ENCODE measurements around the gene KCNMB1.

Gene KCNMB1, protein sequence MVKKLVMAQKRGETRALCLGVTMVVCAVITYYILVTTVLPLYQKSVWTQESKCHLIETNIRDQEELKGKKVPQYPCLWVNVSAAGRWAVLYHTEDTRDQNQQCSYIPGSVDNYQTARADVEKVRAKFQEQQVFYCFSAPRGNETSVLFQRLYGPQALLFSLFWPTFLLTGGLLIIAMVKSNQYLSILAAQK

DNA sequence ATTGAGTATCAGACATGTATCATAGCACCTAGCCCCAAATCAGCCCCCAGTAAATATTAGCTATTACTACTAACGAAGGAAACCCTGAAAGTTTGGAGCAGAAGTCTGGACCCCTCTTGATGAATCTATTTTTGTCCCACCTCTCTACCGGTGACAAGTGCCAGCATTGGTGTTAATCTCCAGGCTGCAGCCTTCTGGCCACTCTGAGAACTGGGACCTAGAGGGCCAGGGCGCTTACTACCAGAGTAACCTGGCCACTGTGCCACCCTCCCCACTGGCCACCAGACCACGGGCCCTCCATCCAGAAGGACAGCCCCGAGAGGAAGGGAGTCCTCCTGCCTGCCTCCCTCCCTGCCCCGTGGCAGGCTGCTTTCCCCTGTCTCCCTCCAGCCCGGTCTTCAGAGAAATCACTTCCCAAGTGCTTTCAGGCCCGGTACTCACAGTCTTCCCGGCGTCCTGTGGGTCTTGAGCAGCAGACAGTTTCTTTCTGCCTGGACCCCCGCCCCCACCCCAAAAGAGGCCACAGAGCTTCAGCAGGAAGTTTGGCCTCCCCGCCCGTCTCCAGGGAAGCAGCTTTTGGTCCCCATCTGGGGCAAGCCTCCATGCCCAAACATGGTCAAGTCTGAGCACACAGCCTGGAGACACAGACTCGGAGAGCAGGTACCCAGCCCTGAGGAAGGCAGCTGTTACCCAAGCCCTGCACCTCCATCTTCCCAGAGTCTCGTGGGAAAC lies at the start of gene KCNMB1:
TSS of gene KCNMB1 (minus strand) at position 550 of the 732 bp plus-strand sequence. CDS start 3,920 bp downstream, outside the sequence.
- DNase-seq (ENCODE audit: low read depth in 3 of 3): no peak

DNA sequence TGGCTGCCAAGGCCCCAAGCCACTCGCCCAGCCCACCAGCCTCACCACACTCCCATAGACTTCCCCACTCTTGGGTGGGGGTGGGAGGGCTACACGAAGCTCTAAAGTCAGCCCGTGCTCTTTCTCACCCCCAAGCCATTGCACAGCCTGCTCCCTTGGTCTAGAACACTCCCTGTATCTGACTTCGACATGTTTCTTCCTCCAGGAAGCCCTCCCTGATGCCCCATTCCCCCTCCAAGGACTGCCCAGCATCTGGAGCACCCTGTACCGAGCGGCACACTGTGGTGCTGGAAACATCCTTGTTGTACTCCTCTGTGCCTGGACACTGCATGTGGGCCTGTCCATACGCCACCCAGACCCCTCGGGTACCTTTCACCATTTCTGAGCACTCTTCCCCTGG lies 49.4 kb upstream of the KCNMB1 start:
- DNase-seq (ENCODE audit: low read depth in 3 of 3): no peak

DNA sequence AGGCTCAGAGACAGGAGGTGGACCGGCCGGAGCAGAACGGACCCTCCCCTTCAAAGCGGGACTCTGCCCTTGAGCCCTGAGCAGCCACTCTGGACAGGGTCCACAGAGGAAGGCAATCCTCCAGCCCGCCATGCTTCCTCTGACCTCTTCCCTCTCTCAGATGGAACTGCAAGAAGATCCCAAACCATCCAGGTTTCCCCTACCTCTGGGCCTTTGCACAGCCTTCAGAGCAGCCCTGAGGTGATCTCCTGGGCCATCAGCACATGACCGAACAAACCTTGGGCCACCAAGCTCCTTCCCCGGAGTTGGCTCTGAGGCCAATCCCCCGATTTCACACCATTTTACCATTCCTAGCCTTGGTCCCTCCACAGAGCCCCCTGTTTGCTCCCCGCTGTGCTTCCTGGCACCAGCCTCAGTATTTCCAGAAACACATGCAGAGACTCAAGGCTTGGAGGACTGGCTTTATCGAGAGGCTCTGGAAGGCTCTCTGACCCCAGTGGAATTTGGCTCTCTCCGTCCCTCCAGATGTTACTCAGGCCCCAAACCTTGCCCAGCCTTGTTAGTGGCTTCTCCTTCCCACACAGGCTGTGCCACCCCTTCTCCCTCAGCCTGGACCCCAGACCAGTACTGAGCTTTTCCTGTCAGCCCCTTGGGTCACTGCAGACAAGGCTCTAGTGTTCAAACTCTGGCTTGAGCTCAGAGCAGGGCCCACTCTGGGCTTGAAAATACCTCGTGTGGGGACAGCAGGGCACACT lies 48.6 kb upstream of the KCNMB1 start:
- no peak for DNase-seq (ENCODE audit: low read depth in 3 of 3)

DNA sequence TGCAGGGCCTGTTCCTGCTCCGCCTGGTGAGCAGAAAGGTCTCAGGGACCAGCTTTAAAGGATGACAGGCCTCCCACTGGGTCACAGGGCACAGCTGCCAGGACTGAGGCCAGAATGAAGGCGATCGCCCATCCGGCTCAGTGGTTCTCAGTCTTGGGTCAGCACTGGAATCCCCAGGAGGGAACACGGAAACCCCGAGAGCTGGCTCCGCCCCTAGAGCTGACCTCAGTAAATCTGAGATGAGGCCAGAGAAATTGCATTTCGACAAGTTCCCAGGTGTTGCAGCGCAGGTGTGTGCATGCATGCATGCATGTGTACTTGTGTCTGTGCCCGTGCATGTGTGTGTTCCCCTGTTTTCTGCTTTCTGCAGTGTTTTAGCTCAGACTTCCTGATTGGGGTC lies 47.2 kb upstream of the KCNMB1 start:
- DNase-seq (ENCODE audit: low read depth in 3 of 3): no peak

DNA sequence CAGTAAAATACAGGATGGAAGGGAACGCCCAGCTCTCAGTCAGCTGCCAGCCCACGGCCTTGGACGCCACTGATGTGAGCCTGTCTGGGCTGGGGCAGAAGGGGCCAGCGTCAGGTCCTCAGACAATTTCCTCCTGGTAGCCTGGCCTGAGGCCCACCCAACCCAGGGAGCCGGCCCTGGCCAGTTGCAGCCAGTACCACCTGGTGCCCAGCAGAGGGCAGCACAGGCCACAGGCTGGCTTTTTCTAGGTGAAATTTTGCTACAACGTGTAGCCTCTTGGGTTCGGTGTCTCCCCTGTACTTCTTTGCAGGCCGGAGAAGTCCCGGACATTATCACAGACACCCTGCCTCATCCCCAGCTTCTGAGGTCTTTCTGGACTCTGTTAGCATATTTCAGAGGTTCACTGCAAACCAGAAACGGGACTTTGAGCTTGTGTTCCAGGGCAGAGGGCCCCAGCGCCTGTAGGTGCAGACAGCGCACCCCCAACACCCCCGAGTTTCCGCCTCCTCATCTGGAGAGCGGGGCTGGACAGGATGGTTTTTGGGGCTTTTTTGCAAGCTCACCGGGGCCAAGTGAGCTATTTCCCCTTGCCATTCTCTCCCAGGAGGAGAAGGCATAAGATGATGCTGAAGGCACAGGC lies 45.9 kb upstream of the KCNMB1 start:
- DNase-seq (ENCODE audit: low read depth in 3 of 3): peak; percentile 30 to 59 (median 46)

DNA sequence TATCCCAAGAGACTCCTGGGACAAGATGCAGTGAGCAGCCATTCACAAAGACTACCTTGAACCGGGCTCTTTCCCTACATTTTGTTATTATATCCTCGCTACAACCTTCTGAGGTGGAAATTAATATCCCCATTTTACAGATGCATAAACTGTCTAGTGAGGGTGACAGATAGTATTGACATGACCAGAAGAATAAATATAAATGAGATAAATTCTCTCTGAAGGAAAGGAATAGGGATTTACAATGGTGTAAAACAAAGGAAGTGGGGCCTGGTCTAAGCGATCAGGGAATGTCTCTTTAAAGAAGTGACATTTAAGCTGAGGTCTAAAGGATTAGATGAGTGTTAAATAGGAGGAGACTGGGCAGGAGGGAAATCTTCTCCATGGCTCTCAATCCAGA lies 43.5 kb upstream of the KCNMB1 start:
- DNase-seq (ENCODE audit: low read depth in 3 of 3): no peak

DNA sequence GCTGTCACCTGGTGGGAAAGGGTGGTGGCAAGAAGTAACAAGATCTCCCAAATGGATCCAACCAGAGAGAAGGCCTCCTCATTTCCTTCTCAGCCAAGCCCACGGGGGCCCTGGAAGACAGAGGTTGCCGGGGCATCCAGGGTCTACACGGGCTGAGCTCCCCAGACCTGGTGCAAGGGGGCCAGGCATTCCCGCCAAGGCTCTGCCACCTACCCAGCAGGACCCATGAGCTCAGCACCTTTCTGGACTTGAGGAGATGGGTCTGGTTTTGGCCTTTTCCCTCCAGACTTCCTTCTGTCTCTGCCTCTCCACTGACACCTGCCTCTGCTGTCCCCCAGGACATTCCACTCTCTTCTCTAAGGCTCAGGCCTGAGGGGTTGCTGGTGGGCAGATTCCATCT lies 42.4 kb upstream of the KCNMB1 start:
- no peak for DNase-seq (ENCODE audit: low read depth in 3 of 3)

DNA sequence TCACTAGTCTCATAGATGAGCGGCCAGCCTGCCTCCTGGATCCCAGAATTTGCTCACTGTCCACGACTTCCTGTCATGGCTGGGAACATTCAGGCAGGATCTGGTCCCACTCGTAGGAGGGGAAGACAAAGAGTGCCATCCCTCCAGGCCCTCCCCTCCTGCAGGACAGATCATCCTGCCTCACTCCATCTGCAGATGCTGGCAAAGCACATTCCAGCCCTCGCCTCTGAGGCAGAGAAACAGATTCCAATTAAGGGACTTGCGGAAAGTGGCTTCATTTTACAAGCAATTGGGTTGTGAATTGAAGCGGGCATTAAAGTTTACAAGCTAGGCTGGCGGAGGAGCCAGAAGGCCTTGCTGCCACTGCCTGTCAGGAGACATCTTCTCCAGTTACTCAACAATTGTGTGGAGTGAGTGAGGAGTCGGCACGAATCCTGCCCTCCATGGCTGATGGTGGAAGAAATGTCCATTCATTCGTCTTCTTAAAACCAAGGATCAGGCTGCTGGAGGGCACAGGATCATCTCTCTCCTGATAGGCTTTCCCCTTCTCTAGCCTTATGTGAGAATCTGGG lies 41.8 kb upstream of the KCNMB1 start:
- no peak for DNase-seq (ENCODE audit: low read depth in 3 of 3)

DNA sequence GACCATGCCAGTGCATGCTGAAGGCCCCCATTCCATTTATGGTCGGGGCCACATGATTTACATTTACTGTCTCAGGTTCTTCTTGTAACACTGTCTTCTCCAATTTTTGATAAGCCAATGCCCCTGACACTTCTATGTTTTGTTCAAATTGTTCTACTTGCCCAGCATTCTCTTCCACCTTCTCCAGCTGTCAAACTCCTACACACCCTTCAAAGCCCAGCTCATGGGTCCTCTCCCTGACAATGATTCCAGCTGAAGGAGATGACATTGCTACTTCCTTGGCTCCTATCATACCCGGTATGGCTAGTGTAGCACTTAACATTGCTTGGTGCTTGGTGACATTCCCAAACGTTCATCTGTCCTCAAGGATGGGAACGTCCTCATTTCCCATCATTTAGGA lies 41.1 kb upstream of the KCNMB1 start:
- DNase-seq (ENCODE audit: low read depth in 3 of 3): no peak

DNA sequence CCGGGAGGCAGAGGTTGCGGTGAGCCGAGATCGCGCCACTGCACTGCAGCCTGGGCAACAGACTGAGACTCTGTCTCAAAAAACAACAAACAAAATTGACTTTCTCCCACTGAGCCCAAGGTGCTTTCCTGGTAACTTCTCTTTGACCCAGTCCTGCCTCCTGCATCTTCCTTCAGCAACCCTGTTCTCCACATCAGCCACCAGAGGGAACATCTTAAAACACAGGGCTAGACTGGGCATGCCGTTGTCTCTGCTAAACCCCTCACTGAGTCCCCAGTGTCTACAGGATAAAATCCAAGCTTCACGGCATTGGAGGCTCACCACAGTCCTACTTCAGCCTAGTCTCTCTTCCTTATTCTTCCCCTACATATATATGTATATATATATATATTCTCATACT lies 39.8 kb upstream of the KCNMB1 start:
- DNase-seq (ENCODE audit: low read depth in 3 of 3): no peak

DNA sequence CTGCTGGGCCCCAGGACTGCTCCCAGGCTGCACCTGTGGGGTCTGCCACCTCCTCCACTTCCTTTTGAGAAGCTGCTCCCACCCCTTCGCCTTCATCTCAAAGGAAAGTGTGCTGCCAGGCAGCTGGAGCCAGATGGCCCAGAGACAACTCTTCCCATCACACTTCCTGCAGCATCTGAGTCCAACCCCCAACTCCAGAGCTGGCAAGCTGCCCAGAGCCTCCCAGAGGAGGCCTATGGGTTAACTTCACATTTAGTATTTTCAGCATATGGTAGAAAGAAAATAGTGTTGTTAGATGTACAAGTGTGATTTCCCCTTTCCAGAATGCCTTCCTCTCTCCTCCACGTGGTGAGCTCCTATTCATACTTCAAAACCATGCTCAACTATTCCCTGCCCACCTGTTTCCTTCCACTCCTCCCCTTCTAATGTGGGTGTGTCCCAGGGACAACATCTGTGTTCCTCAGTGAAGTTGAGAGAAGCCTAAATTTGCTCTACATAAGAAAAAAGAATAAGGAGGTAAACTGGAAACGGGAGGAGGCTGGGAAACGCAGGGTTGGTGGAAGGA lies 38.6 kb upstream of the KCNMB1 start:
- DNase-seq (ENCODE audit: low read depth in 3 of 3): no peak

DNA sequence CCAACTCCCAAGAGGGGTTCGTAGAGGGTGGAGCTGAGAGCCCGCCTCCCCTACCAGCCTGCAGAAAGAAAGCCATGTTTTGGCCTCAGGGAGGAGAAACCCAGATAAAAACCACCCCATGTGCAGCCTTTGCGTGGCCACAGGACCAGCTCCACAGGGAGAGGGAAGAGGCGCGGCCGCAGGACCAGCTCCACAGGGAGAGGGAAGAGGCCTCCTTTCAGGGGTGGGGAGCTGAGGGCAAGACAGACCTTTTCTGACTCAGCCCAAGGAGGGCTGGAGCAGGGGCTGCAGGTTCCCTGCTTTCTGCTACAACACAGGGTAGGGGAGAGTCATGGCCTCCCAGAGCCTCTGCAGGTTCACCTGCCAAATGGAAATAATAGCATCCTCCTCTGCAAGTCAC lies 37.6 kb upstream of the KCNMB1 start:
- no peak for DNase-seq (ENCODE audit: low read depth in 3 of 3)

DNA sequence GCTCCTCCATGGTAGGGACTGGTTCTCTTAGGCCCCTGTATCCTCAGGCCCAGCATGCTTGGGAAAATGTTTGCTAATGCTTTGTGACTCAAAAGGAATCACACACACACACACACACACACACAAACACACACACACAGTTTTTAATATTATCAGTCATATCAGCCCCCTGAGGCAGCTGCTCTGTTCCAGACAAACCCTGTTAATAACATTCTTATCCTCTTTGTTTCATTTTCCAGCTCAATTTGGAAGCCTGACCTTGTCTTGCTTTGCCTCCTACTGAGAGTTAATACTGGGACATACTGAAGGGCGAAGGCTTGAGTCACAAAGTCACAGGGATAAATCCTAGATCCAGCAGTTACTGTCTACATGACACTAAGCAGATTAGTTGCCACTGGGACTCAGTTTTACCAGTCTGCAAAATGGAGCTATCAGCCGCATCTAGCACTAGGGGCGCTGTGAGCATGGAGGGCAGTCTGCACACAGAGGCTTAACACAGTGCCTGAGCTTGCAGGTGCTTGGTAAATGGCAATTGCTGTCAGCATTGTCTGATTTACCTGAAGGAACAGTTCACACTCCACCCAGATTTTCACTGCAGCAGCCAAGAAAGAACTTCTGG lies 37.1 kb upstream of the KCNMB1 start:
- no peak for DNase-seq (ENCODE audit: low read depth in 3 of 3)

DNA sequence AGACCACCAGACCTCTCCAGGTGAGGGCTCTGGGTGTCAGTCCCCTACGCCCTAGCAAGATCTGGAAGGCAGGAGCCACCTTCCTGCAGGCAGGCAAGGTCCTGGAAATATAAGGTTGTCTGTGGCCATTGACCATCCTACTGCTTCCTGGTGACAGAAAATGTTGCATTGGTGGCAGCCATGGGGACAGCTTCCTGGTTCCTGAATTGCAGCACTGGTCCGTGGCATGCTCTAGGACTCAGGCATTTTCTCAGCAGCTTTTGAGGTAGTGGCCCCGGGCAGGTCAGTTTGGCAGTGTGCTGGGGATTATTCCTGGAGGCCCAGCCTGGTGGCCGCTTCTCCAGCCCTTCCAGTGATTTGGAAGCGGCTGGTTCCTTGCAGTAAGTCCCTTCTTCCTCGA lies 36.6 kb upstream of the KCNMB1 start:
- DNase-seq (ENCODE audit: low read depth in 3 of 3): no peak

DNA sequence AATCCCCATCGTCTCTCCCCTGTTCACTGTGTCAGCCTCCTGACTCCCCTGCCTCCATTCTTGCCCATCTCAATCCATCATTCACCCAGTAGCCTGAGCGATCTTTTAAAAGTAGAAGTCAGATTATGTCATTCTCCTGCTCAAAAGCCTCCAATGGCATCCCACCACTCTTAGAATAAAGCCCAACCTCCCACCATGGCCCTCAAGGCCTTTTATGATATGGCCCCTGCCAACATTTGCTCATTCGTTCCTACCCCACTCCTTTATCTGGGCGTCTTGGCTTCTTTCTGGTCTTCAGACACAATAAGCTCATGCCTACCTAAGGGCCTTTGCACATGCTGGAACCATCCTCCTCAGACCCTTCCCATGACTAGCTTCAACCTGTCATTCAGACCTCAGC lies 35.5 kb upstream of the KCNMB1 start:
- DNase-seq (ENCODE audit: low read depth in 3 of 3): no peak

DNA sequence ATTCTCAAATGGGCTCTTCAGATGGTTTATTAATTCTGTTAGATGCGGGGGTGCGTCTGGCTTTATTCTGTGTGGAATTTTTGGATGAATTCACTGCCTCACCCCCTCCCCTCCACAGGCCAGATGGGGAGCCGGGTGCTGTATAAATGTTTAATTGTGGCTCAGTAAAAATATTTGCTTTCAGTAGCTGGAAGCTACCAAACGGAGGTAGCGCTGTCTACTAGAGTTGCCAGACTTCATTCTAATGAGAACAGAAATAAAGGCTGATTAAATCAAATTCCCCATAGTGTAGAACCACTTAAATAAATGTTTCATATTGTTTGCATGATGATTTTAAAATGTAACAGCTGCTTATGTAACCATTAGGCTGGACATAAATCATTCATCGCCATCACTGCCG lies 34.5 kb upstream of the KCNMB1 start:
- DNase-seq (ENCODE audit: low read depth in 3 of 3): no peak

DNA sequence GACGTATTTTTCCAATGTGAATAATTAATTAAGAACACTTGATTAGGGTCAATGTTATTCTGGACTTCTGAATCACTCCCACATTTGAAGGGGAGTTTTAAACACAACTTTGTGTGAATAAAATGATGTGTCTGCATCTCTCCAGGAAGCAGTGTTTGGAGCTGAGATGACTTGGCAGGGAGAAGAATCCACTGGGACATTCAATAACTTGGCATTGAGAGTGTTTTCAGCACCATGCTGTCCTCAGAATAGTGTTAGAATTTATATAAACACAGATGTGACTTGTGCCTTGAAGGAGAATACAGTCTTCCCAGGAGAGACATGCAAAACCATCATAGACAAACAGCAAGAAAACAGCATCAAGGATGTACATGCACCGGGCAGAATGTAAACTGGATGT lies 32.7 kb upstream of the KCNMB1 start:
- DNase-seq (ENCODE audit: low read depth in 3 of 3): no peak

DNA sequence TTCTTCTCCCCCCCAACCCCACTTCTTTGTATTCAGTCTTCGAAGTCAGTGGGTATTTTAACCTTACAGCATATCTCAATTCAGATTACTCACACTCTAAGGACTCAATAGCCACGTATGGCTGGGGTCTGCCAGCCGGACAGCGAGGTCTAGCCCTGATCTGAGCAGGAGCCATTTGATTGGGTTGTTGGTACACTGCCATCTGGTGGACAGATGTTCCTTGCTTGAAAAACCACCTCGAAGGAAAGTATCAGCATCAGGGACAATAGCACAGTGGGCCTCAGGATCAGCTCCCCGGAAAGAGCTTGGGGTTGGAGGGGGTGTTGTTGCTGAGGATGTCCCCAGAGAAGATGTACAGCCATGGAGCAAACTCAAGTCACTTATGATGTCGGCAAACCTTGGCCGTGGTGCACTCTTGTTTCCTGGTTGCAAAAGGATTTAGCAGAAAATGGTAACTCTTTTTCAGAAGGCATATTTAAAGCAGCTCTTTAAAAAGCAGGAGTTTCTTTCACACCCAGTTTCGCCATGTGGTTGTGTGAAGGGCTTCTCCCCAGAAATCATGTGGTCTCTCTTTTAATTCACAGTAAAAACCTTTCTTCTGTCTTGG lies 31.7 kb upstream of the KCNMB1 start:
- DNase-seq (ENCODE audit: low read depth in 3 of 3): peak; percentile 27 to 44 (median 35)

DNA sequence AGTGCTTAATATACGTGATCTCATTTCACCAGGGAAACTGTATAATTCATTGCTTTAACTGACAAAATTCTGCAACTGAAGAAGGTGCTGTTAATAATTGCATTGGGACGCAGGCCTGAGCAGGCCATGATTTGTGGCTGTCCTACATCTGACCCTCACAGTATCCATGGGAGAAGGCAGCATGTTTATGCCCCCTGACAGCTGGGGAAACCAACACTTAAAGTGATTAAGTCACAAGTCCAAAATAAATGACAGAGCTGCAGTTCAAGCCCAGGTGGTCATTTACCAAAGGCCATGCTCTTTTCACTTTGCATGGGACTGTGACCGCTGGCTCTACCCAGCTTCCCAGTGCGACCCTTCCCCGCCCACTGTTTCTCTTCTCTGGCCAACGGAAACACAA lies 30.5 kb upstream of the KCNMB1 start:
- DNase-seq (ENCODE audit: low read depth in 3 of 3): no peak

DNA sequence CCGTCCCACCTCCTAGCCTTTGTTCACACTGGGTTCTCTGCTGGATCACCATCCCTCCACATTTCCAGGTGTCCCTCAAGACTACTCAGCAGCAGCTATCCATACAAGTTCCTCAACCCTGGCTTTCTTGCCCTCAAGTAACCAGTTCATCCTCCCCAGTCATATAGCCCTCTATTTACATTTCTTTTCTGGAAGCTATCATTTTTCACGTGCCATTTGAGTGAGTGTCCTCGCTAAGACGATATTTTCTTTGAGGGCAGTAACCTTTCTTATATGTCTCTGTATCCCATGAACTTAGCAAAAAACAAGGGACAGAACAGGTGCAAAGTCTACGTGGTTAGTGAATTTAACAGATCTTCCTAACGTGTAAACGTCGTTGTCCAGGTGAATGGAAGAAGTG lies 29.6 kb upstream of the KCNMB1 start:
- no peak for DNase-seq (ENCODE audit: low read depth in 3 of 3)

DNA sequence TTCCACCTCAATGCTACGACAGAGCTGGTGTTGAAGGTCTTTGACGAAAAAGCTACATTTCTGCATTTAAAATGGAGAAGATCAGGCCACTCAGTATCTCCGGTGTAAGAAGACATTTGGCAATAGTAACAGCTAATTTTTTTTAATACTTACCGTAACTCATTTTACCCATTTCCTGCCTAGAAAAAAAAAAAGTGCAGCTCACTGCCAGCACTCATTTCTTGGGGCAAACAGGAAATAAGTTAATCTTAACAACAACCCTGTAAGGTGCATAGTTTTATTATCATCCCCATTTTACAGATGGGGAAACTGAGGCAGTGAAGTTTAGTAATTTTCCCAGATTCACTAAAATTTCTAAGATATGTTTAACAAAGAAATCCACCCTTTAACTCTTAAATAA lies 27.4 kb upstream of the KCNMB1 start:
- no peak for DNase-seq (ENCODE audit: low read depth in 3 of 3)

Data from stimulated activated CD4-positive, alpha-beta T cell treated with anti-CD3 and anti-CD28 coated beads, TNF-alpha, amount 100 ng/mL, for 24 hours (primary cell).